Glutamatergic neuron (in vitro differentiated cells): Measurements from ENCODE around the gene IL2RA. TPM values are rescaled to one million over a fixed set of nuclear protein-coding genes. Genes with fewer than 3 reads are reported as not detected.

Experiments used
- DNase-seq: peaks from one replicate; pipeline ENCODE4 v3.0.0; 2022
- H3K27ac Mint-ChIP-seq: one replicate; pipeline ENCODE4 v1.8.0; 2020; ENCODE audit warnings: mild to moderate bottlenecking, mixed read lengths, inconsistent platforms; ENCODE audit not compliant: unreplicated experiment
- H3K27me3 Mint-ChIP-seq: one replicate; pipeline ENCODE4 v1.8.0; 2020; ENCODE audit warnings: mild to moderate bottlenecking, moderate library complexity, mixed read lengths, inconsistent platforms; ENCODE audit not compliant: unreplicated experiment
- H3K36me3 Mint-ChIP-seq: one replicate; pipeline ENCODE4 v1.8.0; 2020; ENCODE audit warnings: mild to moderate bottlenecking, mixed read lengths, inconsistent platforms; ENCODE audit not compliant: unreplicated experiment
- H3K4me1 Mint-ChIP-seq: one replicate; pipeline ENCODE4 v1.8.0; 2020; ENCODE audit warnings: mild to moderate bottlenecking, low read depth, mixed read lengths, inconsistent platforms; ENCODE audit not compliant: unreplicated experiment
- H3K4me3 Mint-ChIP-seq: one replicate; pipeline ENCODE4 v1.8.0; 2020; ENCODE audit warnings: mild to moderate bottlenecking, mixed read lengths, inconsistent platforms; ENCODE audit not compliant: unreplicated experiment
- H3K9me3 Mint-ChIP-seq: one replicate; pipeline ENCODE4 v1.8.0; 2020; ENCODE audit warnings: mild to moderate bottlenecking, moderate library complexity, mixed read lengths, inconsistent platforms; ENCODE audit not compliant: unreplicated experiment
- total RNA-seq: library from RNA; stranded (reverse); fragmentation: NEBNext Ultra II Directional; extraction: Animal tissue kit (Norgen Biotek cat#: 25700); gene quantifications from one replicate; pipeline ENCODE4 v1.2.1, GENCODE V29; 2021; ENCODE audit not compliant: unreplicated experiment
- TF ChIP-seq, protein P1 (sequence below): fragments of 200-600 bp; sonication (generic); IDR thresholded peaks from one replicate; pipeline ENCODE4 v1.5.0; 2021; ENCODE audit not compliant: partially characterized antibody, unreplicated experiment

IL2RA gene
- total RNA-seq, 1 donor from 2014 or later: not detected

DNA sequence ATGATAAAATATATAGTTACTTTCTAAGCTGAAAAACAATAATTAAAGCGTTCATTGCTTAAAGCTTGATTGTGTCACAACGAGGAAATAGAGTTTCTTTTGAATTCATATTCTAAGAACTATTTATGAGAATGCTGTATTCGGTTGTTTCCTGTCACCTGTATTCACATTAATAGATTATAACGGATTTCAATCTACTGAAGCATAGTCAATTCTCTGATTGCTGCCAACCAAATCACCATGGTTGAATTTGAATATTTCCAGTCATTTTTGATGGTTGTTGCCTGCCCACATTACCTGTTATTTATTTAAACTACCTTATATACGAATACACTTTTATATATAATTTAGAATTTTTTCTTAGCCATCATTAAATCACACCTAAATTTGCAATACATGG, 22.0 kb downstream of the IL2RA start:
- Mint-ChIP-seq H3K4me3 (no peak overlapping the region), H3K27ac (no peak overlapping the region), H3K27me3 (peaks cover 2% of the 10 kb centered on the region), H3K36me3 (no peaks in the 10 kb centered on the region), H3K4me1 (no peaks in the 10 kb centered on the region), H3K9me3 (no peaks in the 10 kb centered on the region)
- TF ChIP-seq, protein P1, sequence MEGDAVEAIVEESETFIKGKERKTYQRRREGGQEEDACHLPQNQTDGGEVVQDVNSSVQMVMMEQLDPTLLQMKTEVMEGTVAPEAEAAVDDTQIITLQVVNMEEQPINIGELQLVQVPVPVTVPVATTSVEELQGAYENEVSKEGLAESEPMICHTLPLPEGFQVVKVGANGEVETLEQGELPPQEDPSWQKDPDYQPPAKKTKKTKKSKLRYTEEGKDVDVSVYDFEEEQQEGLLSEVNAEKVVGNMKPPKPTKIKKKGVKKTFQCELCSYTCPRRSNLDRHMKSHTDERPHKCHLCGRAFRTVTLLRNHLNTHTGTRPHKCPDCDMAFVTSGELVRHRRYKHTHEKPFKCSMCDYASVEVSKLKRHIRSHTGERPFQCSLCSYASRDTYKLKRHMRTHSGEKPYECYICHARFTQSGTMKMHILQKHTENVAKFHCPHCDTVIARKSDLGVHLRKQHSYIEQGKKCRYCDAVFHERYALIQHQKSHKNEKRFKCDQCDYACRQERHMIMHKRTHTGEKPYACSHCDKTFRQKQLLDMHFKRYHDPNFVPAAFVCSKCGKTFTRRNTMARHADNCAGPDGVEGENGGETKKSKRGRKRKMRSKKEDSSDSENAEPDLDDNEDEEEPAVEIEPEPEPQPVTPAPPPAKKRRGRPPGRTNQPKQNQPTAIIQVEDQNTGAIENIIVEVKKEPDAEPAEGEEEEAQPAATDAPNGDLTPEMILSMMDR: no peak
- no peak for DNase-seq

DNA sequence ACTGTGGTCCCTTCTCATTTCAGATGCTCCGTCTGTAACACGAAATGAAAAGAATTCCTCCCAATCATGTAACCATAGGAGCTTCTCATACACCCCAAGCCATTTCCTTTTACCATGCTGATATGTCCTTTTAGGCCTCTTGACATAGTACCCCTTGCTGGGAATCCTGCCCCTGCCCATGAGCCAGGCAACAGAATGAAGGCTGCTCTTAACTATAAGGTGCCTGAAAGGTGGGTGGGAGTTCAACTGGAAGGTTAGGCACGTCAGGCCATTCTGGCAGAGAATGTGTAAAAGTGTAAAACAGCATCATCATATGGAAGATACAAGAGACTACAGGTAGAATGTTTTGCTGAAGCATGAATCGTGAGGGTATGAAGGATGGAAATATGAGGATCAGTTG, 22.5 kb downstream of the IL2RA start:
- Mint-ChIP-seq H3K4me3 (no peak overlapping the region), H3K27me3 (peaks cover 2% of the 10 kb centered on the region), H3K27ac (no peak overlapping the region), H3K9me3 (no peaks in the 10 kb centered on the region), H3K36me3 (no peaks in the 10 kb centered on the region), H3K4me1 (no peaks in the 10 kb centered on the region)
- no peak for DNase-seq
- TF ChIP-seq, protein P1: no peak

DNA sequence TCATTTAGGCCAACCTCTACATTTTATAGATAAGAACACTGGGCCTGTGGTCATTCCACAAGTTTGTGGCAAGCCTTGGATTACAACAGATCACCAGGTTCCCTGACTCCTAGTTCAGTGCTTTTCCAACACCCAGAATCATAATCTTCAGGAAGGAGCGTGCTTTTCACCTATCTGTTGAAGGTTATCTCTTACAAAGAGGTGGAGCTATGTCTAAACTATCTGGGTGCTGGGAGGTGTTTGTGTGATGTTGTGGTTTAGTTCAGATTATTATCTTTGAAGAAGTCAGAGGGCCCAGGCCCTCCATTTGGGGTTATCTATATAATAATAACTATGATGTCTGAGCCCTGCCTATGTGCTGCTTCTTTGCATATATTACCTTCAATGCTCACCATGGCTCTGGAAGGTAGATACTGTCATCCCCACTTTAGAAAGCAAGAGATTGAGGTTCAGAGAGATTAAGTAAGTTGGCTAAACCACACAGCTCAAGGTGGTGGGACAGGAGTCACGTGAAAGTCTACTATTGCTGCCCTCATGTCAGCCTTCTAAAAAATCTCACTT, 24.0 kb downstream of the IL2RA start:
- DNase-seq: no peak
- Mint-ChIP-seq H3K36me3 (no peaks in the 10 kb centered on the region), H3K27me3 (peaks cover 2% of the 10 kb centered on the region), H3K27ac (no peak overlapping the region), H3K9me3 (no peaks in the 10 kb centered on the region), H3K4me1 (no peaks in the 10 kb centered on the region), H3K4me3 (no peak overlapping the region)
- TF ChIP-seq, protein P1: no peak

DNA sequence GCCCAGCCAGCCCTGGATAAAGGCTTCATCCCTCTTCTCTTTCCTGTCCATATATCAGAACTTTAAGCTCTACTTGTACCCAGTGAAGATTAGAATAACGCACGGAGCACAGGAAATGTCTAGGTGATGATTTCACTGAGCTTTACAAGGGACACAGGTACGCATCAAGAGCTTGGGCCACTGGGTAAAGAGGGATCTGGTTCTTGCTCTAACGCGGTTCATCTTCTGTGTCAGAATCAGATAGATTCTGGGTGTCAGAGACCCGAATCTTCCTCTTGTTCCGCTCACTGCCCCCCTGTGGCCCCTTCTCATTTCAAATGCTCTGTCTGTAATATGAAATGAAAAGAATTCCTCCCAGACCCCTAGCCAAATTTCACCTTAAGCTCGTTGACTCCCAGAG, 24.7 kb downstream of the IL2RA start:
- no peaks in the 10 kb centered on the region for H3K4me1 Mint-ChIP-seq
- H3K27me3 Mint-ChIP-seq: peaks cover 2% of the 10 kb centered on the region
- H3K27ac Mint-ChIP-seq: no peak overlapping the region
- no peak overlapping the region for H3K4me3 Mint-ChIP-seq
- TF ChIP-seq, protein P1: no peak
- no peaks in the 10 kb centered on the region for H3K9me3 Mint-ChIP-seq
- H3K36me3 Mint-ChIP-seq: no peaks in the 10 kb centered on the region
- no peak for DNase-seq

DNA sequence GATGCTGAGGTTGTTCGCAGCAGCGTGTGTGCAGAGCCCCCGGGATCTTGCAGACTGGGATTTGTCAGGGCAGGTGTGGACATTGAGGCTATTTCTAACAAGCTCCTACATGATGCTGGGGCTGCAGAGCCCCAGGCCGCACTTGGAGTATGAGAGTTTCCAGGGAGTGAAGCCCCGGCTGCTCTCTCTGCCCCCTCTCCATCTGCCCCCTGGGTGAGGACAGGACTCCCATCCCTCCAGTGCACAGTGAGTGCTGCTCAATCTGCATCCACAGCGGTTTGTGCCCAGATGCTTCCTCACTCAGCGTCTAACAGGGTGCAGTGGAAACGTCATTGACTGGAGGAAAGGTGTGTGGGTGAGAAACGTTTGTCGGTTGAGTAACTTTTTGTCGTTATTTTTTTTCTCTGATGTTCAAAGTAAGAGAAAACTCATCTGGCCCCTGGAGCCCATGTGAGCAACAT, 25.3 kb downstream of the IL2RA start:
- no peak overlapping the region for H3K27ac Mint-ChIP-seq
- H3K27me3 Mint-ChIP-seq: peaks cover 2% of the 10 kb centered on the region
- no peak for DNase-seq
- H3K9me3 Mint-ChIP-seq: no peaks in the 10 kb centered on the region
- TF ChIP-seq, protein P1: no peak
- no peaks in the 10 kb centered on the region for H3K4me1 Mint-ChIP-seq
- no peaks in the 10 kb centered on the region for H3K36me3 Mint-ChIP-seq
- H3K4me3 Mint-ChIP-seq: no peak overlapping the region
